Measurements from ENCODE around the gene INAVA.
"Not testable (repeated sequence)": the region's sequence is repeated elsewhere in the genome, so short reads cannot be mapped to it uniquely, and the experiment has no call there.

The INAVA gene

GRCh38 chr1:200922406-200922805 lies 27.7 kb downstream of the INAVA start:
- no peak for DNase-seq

GRCh38 chr1:200923601-200924000 lies 28.9 kb downstream of the INAVA start:
- DNase-seq = no peak

GRCh38 chr1:200925831-200926230 lies 31.1 kb downstream of the INAVA start:
- no peak for DNase-seq

GRCh38 chr1:200929530-200930278 lies 35.0 kb downstream of the INAVA start:
- no peak for DNase-seq

DNA sequence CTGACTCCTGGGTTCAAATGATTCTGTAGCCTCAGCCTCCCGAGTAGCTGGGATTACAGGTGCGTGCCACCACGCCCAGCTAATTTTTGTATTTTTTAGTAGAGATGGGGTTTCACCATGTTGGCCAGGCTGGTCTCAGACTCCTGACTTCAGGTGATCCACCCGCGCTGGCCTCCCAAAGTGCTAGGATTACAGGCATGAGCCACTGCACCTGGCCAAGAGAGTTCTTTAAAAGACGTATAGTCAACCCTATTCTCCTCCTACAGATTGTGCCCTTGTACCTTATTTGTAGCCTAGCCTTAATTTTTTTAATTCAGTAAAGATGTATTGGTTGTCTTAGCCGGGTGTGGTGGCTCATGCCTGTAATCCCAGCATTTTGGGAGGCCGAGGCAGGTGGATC lies 35.6 kb downstream of the INAVA start:
- not testable (repeated sequence) for DNase-seq

- DNase-seq = no peak
Observed at GRCh38 chr1:200931776-200932175, 37.1 kb downstream of the INAVA start.

- no peak for DNase-seq
Observed at GRCh38 chr1:200934676-200935245, 40.1 kb downstream of the INAVA start.

DNA sequence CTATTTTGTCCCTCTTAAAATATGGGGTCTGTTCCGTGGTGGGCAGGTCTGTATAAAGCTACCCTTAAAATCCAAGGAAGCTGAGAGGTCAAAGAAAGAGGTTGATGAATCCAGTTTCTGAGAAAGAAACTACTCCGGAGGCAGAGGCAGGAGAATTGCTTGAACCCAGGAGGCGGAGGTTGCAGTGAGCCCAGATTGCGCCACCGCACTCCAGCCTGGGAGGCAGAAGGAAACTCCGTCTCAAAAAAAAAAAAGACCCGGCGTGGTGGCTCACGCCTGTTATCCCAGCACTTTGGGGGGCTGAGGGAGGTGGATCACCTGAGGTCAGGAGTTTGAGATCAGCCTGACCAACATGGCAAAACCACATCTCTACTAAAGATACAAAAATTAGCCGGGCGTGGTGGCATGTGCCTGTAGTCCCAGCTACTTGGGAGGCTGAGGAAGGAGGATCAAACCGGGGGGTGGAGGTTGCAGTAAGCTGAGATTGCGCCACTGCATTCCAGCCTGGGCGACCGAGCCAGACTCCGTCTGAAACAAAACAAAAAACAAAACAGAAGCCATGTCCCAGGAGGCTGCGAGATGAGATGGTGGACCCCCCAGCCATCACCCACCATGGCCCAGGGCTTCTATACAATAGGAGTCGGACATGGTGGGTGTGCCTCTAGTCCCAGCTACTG lies 40.7 kb downstream of the INAVA start:
- not testable (repeated sequence) for DNase-seq

DNA sequence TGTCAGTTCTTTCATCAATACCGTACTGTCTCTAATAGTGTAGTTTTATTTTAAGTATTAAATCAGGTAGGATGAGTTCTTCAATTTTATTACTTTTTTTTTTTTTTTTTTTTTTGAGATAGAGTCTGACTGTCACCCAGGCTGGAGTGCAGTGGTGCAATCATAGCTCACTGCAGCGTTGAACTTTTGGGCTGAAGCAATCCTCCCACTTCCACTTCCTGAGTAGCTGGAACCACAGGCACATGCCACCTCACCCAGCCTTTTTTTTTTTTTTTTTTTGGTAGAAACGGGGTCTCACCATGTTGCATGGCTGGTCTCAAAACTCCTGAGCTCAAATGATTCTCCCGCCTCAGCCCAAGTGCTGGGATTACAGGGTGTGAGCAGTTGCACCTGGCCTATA lies 44.3 kb downstream of the INAVA start:
- DNase-seq = no peak

- no peak for DNase-seq
Observed at GRCh38 chr1:200945111-200945510, 50.4 kb downstream of the INAVA start.

DNA sequence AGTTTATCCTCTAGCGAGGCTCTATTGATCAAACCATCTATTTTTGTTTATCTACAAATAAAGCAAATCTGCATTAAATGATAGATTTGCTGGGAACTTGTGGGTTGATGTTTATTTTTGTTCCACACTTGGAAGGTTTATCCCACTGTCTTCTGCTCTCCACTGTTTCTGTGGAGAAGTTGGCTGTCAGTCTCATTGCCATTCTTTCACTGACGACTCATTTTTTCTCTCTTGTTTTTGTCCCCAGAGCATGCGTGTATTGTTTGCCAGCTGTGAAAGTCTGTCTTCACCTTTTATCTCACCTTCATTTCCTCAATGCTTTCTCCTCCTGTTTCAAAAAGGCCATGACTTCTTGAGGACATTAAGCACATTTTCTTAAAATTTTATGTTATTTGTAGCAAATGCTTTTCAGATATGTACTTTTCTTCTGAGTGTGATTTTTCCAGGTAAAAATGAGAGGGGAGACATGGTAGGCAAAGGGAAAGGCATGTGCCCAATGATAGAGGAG lies 52.4 kb downstream of the INAVA start:
- DNase-seq = no peak

DNA sequence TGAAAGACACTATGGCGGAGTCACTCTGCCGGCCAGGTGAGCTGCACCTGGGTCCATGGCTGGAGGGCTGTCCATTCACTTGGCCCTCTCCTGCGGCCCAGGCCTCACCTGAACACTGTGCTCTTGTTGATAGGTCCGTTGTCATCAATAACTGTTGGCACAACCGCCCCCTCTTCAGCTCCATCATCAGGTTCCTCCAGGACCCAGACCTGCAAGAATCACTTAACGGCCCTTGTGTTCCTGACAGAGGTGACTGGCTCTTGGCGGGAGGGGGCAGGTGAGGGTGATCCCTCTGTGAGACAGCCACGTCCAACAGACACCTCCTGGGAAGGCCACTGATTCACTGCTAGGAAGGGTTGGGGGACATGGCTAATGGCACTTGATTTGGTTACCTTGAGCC lies 54.9 kb downstream of the INAVA start:
- DNase-seq = no peak

- no peak for DNase-seq
Observed at GRCh38 chr1:200951016-200951415, 56.3 kb downstream of the INAVA start.

DNA sequence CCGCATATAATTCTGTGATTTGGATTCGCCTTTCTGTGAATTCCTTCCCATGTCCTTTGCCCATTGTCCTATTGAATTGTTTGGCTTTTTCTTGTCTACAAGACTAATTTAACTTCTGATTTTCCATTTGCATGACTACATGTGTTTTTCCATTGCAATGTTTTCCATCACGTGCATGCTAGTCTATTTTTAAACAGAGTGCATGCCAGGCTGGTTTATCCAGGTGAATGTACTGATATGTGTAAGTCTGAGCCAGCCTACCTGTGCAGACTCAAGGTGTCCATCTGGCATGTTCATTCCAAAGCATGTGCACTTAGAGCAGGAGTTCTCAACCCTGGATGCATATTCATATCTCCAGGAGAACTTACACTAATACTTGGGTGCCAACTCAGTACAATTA lies 59.7 kb downstream of the INAVA start:
- DNase-seq = no peak

DNA sequence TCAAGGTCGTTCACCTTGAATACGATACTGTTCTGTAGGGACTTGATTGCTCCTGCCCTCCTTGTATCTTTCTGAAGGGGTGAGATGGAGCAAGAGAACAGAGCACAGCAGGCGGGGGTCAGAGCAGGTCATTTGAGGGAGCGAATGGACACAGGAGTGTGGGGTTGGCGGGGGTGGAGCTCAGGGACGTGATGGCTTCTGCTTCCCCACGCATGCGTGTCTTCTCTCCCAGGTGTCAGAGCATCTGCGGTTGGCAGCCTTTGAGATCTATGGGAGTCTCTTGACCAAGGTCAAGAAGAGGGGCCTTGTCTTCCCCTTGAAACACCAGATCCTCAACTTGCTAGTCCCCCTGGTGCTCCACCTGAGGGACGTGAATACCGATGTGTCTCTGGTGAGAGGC lies 63.9 kb downstream of the INAVA start:
- DNase-seq = no peak

DNA sequence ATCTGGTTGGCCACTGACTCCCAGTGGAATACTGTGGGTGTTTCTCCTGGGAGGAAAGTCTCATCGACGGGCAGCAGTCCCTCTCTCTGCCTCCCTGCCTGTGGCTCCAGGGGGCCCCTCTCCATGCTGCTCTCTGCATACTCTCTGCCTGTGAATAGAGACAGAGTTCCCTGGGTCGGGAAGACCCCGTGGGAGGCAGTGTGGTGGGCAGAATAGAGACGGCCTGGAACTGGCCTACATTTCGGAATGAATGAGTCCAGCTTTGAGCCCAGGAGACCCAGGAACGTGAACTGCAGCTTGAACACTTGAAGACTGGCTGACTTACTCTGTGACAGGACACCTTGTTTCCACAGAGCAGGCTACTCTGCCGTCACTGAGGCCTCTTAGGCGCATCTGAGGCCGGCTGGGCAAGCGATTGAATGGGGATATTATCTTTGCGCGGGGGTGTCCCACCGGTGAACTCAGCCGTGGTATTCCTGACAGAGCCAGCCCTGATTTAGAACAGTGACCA lies 64.8 kb downstream of the INAVA start:
- DNase-seq = peak; percentile 56

- no peak for DNase-seq
Observed at GRCh38 chr1:200960236-200960947, 65.7 kb downstream of the INAVA start.

GRCh38 chr1:200960948-200961340 lies 66.2 kb downstream of the INAVA start:
- DNase-seq = no peak

- DNase-seq = not testable (repeated sequence)
Observed at GRCh38 chr1:200962151-200962550, 67.5 kb downstream of the INAVA start.

GRCh38 chr1:200962631-200963030 lies 67.9 kb downstream of the INAVA start:
- DNase-seq = no peak

- no peak for DNase-seq
Observed at GRCh38 chr1:200963076-200963475, 68.4 kb downstream of the INAVA start.

GRCh38 chr1:200963888-200964287 lies 69.2 kb downstream of the INAVA start:
- not testable (repeated sequence) for DNase-seq

All from femur (tissue), 1 donor.